ENCODE measurements around the gene TIMM10. TPM values are rescaled to one million over a fixed set of nuclear protein-coding genes. Genes with fewer than 3 reads are reported as not detected.

The TIMM10 gene
- total RNA-seq = 47.5 and 65.8 TPM in 2 replicates

GRCh38 chr11:57530596-57531507 is at the start of gene TIMM10:
Gene TIMM10 (minus strand): TSS chr11:57530754. CDS start chr11:57530189, 565 bp downstream.

GRCh38 chr11:57567515-57568329 is 37.2 kb upstream of the TIMM10 start, which contains the start of gene UBE2L6:
Gene UBE2L6 (minus strand): TSS chr11:57567672. CDS start chr11:57567611, 61 bp downstream.

GRCh38 chr11:57536947-57537619 is 6.5 kb upstream of the TIMM10 start, which contains the start of gene SMTNL1:
Gene SMTNL1 (plus strand): TSS chr11:57537595. CDS start chr11:57542643, 5,048 bp downstream.

GRCh38 chr11:57515332-57516060 is 15.1 kb downstream of the TIMM10 start, which contains the start of gene SLC43A1:
Gene SLC43A1 (minus strand): TSS chr11:57515702. CDS start chr11:57514111, 1,591 bp downstream.

Other genes starting within 250 kb of the TIMM10 start
- gene TNKS1BP1, start 205.8 kb downstream of the TIMM10 start, total RNA-seq = 90.4 and 93.2 TPM in 2 replicates
- gene SSRP1, start 194.9 kb downstream of the TIMM10 start, total RNA-seq = 79.5 and 155 TPM in 2 replicates
- gene P2RX3, start 192.4 kb downstream of the TIMM10 start, total RNA-seq = not detected in 2 replicates
- gene PRG3, start 149.6 kb downstream of the TIMM10 start, total RNA-seq = not detected in 2 replicates
- 0.11 and 0.37 TPM in 2 replicates for gene PRG2, start 140.1 kb downstream of the TIMM10 start, total RNA-seq
- 85.2 and 98.7 TPM in 2 replicates for gene SLC43A3, start 103.6 kb downstream of the TIMM10 start, total RNA-seq
- under 0.01 and 0.25 TPM in 2 replicates for gene RTN4RL2, start 70.2 kb downstream of the TIMM10 start, total RNA-seq
- gene SLC43A1, start 15.1 kb downstream of the TIMM10 start, total RNA-seq = 18.0 and 22.5 TPM in 2 replicates
- gene SMTNL1, start 6.8 kb upstream of the TIMM10 start, total RNA-seq = not detected in 2 replicates
- 36.4 and 50.7 TPM in 2 replicates for gene UBE2L6, start 36.9 kb upstream of the TIMM10 start, total RNA-seq
- gene SERPING1, start 66.9 kb upstream of the TIMM10 start, total RNA-seq = 4.3 and 9.6 TPM in 2 replicates
- gene YPEL4, start 119.2 kb upstream of the TIMM10 start, total RNA-seq = 0.66 and 1.6 TPM in 2 replicates
- 16.4 and 21.9 TPM in 2 replicates for gene CLP1, start 127.0 kb upstream of the TIMM10 start, total RNA-seq
- gene ZDHHC5, start 137.4 kb upstream of the TIMM10 start, total RNA-seq = 26.9 and 29.2 TPM in 2 replicates
- 13.5 and 14.8 TPM in 2 replicates for gene MED19, start 181.5 kb upstream of the TIMM10 start, total RNA-seq
- gene TMX2, start 181.8 kb upstream of the TIMM10 start, total RNA-seq = 50.0 and 65.7 TPM in 2 replicates
- 94.1 and 131 TPM in 2 replicates for gene SELENOH, start 210.7 kb upstream of the TIMM10 start, total RNA-seq
- not detected in 2 replicates for gene BTBD18, start 221.1 kb upstream of the TIMM10 start, total RNA-seq
- gene CTNND1, start 231.0 kb upstream of the TIMM10 start, total RNA-seq = 87.6 and 93.8 TPM in 2 replicates

All from uterine smooth muscle cell (primary cell).